HAP-1 (cell line): ENCODE results near the gene HLCS.
"Not testable (repeated sequence)": the region's sequence is repeated elsewhere in the genome, so short reads cannot be mapped to it uniquely, and the experiment has no call there.

Experiments
- DNase-seq, 2 experiments: peaks; one replicate each; pipeline ENCODE4 v3.0.0-alpha.2; 2016 to 2020; ENCODE audit warnings: low spot score in 2 of 2
- H3K27me3 ChIP-seq: fragments of 250-450 bp; sonication (Bioruptor Pico); 2 replicates; pipeline ENCODE4 v1.5.1; 2020; ENCODE audit warnings: low read depth, mild to moderate bottlenecking, moderate library complexity
- H3K36me3 ChIP-seq: fragments of 250-450 bp; sonication (Bioruptor Pico); replicated peaks from 2 replicates; pipeline ENCODE4 v1.5.1; 2020; ENCODE audit warnings: mild to moderate bottlenecking
- H3K4me1 ChIP-seq: fragments of 250-450 bp; sonication (Bioruptor Pico); 2 replicates; pipeline ENCODE4 v1.5.1; 2020; ENCODE audit warnings: mild to moderate bottlenecking
- H3K4me3 ChIP-seq: fragments of 250-450 bp; sonication (Bioruptor Pico); 2 replicates; pipeline ENCODE4 v1.5.1; 2020; ENCODE audit warnings: mild to moderate bottlenecking, moderate library complexity
- H3K9me3 ChIP-seq: fragments of 250-450 bp; sonication (Bioruptor Pico); 2 replicates; pipeline ENCODE4 v1.5.1; 2020; ENCODE audit warnings: mild to moderate bottlenecking, moderate library complexity
- in situ Hi-C: fragments of 300-500 bp; cut with MboI; formaldehyde crosslinking; loops from 3 replicates; pipeline ENCODE4 v1.14.3; 2020; ENCODE audit warnings: low sequenced_read_pairs, inconsistent platforms, mixed read lengths

Gene HLCS

GRCh38 chr21:36952331-36952730 lies 14.1 kb downstream of the HLCS start:
- DNase-seq, H3K36me3 ChIP-seq, H3K4me3 ChIP-seq, H3K27me3 ChIP-seq, H3K9me3 ChIP-seq, H3K4me1 ChIP-seq, in situ Hi-C loops: not testable (repeated sequence)

GRCh38 chr21:36949171-36950141 lies 17.0 kb downstream of the HLCS start:
- in situ Hi-C loops, result no loop called here
- no peak for DNase-seq
- H3K27me3 ChIP-seq, result no peaks in the 10 kb centered on the region
- H3K36me3 ChIP-seq, result no peaks in the 10 kb centered on the region
- no peaks in the 10 kb centered on the region for H3K9me3 ChIP-seq
- H3K4me1 ChIP-seq, result no peaks in the 10 kb centered on the region
- H3K4me3 ChIP-seq, result no peak overlapping the region

DNA sequence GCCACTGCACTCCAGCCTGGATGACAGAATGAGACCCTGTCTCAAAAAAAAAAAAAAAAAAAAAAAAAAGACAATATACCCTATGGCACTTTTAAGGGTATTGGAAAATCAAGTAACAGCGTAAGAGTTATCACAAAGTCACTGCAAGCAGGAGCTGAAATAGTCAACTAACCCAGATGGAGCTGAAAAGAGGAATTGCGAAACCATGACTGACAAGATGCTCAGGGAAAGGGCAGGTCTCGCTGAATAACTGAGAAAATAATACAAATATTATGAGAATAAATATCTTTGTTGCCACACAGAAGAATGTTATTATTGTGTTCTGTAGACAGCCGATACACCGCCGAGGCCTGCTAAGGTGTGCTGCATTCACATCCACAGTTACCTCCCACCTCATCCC lies 17.8 kb downstream of the HLCS start:
- in situ Hi-C loops, result no loop called here
- no peaks in the 10 kb centered on the region for H3K27me3 ChIP-seq
- no peak overlapping the region for H3K4me3 ChIP-seq
- no peaks in the 10 kb centered on the region for H3K4me1 ChIP-seq
- no peaks in the 10 kb centered on the region for H3K36me3 ChIP-seq
- no peak for DNase-seq
- H3K9me3 ChIP-seq, result no peaks in the 10 kb centered on the region

- in situ Hi-C loops, result no loop called here
- Histone ChIP-seq H3K36me3 (no peaks in the 10 kb centered on the region), H3K4me3 (no peak overlapping the region), H3K9me3 (no peaks in the 10 kb centered on the region), H3K4me1 (no peaks in the 10 kb centered on the region), H3K27me3 (no peaks in the 10 kb centered on the region)
- DNase-seq, result no peak
Measured at GRCh38 chr21:36946949-36947356, 19.5 kb downstream of the HLCS start.

DNA sequence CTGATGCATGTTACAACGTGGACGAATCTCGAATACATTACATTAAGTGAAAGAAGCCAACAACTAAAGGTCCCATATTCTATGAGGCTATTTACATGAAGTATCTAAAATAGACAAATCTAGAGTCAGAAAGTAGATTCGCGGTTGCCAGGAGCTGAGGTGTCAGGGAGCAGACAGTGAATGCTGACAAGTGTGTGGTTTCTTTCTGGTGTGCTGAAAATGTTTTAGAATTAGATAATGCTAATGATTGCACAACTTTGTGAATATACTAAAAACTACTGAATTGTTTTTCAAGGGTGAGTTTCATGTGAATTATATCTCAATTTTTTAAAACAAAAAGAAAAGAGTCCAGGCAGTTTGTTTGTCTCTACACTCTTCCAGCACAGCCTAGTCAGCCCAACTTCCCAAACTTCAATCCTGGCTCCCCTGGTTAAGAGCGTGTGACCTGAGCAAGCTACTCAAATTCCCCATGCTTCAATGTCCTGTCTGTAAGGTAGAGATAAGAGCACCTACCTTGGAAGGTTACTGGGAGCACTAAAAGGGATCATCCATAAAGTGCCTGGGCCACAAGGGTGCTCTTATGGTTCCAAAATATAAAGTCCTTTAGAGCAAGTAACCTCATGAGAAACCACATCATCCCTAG lies 20.9 kb downstream of the HLCS start:
- no peaks in the 10 kb centered on the region for H3K36me3 ChIP-seq
- H3K27me3 ChIP-seq, result no peaks in the 10 kb centered on the region
- H3K9me3 ChIP-seq, result no peaks in the 10 kb centered on the region
- H3K4me1 ChIP-seq, result no peaks in the 10 kb centered on the region
- in situ Hi-C loops, result no loop called here
- no peak overlapping the region for H3K4me3 ChIP-seq
- DNase-seq, result no peak

DNA sequence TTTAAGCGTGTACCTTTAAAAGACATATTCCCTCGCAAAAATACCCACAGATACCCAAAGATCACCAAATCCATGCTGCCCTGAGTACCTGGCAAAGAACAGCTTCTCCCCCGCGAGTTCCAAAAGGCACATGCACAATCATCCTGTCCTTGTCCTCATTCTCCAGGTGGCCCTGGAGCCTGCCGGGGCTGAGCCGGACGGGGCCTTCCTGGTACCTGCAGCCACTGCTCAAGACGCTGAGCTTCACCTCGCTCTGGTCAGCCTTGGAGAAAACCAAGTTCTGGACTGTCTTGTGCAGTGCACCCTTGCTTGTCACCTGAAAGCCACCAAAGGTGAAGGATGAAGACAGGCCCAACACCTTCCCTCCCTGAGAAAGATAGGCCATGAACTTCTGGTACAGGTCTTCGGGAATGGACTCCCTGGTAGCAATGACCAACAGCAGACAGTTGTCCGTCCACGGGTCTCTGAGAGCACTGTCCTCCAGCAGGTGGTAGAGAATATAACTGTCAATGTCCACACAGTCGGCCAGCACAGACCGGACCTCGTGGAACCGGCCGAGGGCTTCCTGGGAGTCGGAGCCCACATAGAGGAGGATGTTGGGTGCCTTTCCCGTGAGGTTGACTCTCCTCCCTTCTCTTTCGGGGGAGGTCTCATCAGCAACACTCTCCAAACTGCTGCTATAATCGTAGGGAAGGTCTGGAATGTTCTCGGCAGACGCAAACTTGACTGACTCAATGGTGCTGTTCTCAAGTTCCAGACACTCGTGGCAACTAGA lies 29.9 kb downstream of the HLCS start:
- Histone ChIP-seq H3K4me3 (no peak overlapping the region), H3K4me1 (no peaks in the 10 kb centered on the region; the same call in 1 of the 2 replicates), H3K27me3 (no peaks in the 10 kb centered on the region), H3K9me3 (no peaks in the 10 kb centered on the region), H3K36me3 (peaks cover 9% of the 10 kb centered on the region; the same call in 1 of the 2 replicates)
- no peak for DNase-seq
- in situ Hi-C loops, result no loop called here

DNA sequence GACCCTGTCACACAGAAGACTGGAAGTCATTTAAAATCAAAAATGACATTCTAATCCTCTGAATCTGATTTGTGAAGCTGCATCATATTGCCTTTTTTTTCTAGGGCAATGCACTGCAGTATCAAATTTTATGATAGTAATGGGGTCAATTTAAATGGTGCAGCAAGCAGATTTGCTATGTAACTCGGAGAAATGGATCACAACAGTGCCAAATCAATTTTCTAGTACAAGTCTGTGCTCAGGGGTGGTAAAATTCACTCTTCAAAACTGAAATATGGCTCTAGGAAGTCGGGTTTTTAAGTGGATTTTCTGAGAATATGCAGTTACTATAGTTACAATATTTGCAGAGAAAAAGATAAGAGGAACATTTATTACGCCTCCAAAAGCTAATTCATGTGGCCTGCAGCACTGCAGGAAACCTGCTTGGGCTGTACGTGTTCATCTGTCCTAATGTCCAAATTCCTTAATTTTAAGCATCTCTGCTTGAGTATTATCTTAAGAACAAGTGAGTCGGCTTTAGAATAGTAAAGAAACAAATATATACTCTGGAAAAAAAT lies 31.5 kb downstream of the HLCS start:
- Histone ChIP-seq H3K9me3 (no peaks in the 10 kb centered on the region), H3K36me3 (peaks cover 9% of the 10 kb centered on the region; the same call in 1 of the 2 replicates), H3K27me3 (no peaks in the 10 kb centered on the region), H3K4me3 (no peak overlapping the region), H3K4me1 (no peaks in the 10 kb centered on the region; the same call in 1 of the 2 replicates)
- in situ Hi-C loops, result no loop called here
- DNase-seq, result no peak

GRCh38 chr21:36932161-36932816 lies 34.2 kb downstream of the HLCS start:
- Histone ChIP-seq H3K27me3 (no peaks in the 10 kb centered on the region), H3K36me3 (peaks cover 10% of the 10 kb centered on the region; the same call in 1 of the 2 replicates), H3K4me3 (no peak overlapping the region), H3K9me3 (no peaks in the 10 kb centered on the region), H3K4me1 (no peaks in the 10 kb centered on the region)
- in situ Hi-C loops, result no loop called here
- no peak for DNase-seq

DNA sequence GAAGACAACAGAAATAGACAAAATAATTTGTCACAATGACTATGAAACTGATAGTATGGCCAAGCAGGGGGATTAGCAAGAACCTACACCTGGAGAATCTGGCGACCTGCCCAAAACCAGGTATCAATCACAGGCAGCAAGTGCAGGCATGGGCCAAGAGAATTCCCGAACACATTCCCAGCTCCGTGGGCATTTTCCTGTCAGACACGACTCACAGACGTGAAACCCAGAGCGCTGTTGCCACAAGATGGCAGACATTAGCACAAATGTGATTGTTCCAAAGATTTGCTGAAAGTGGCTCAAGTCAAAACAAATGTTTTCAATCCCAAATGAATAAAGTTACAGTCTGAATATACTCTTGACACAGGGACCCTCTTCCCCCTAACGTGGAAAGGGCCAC lies 36.8 kb downstream of the HLCS start:
- H3K4me3 ChIP-seq, result no peak overlapping the region
- DNase-seq, result no peak
- H3K27me3 ChIP-seq, result no peaks in the 10 kb centered on the region
- H3K36me3 ChIP-seq, result peaks cover 6% of the 10 kb centered on the region; the same call in 1 of the 2 replicates
- in situ Hi-C loops, result loop anchor here (10.0 kb wide), 1 partner anchor 295 kb away; no protein-coding TSS in a partner anchor
- H3K9me3 ChIP-seq, result no peaks in the 10 kb centered on the region
- H3K4me1 ChIP-seq, result no peaks in the 10 kb centered on the region

GRCh38 chr21:36928960-36929359 lies 37.5 kb downstream of the HLCS start:
- H3K4me1 ChIP-seq, result no peaks in the 10 kb centered on the region
- in situ Hi-C loops, result loop anchor here (10.0 kb wide), 1 partner anchor 294 kb away; no protein-coding TSS in a partner anchor
- no peaks in the 10 kb centered on the region for H3K9me3 ChIP-seq
- DNase-seq, result no peak
- H3K27me3 ChIP-seq, result no peaks in the 10 kb centered on the region
- peaks cover 6% of the 10 kb centered on the region; the same call in 1 of the 2 replicates for H3K36me3 ChIP-seq
- H3K4me3 ChIP-seq, result no peak overlapping the region

DNA sequence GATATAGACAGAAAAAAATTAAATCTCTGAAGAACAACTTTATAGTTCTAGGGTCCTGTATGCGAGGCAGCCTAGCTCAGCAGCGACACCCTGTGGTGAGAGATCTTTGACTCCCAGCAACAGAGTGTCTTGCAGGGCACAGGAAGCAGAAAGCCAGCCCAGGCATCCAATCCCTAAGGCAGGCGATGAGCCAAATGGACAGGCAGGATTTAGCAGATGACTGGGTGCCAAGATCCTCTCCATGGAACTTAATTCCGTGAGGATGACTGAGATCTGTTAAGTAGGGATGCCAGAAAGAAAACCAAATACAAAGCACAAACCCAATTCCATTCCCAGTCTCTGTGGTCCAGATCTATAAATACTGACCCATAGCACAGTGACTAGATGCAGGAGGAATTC lies 38.8 kb downstream of the HLCS start:
- in situ Hi-C loops, result loop anchor here (10.0 kb wide), 1 partner anchor 293 kb away; no protein-coding TSS in a partner anchor
- Histone ChIP-seq H3K27me3 (no peaks in the 10 kb centered on the region), H3K4me1 (no peaks in the 10 kb centered on the region), H3K36me3 (peaks cover 6% of the 10 kb centered on the region; the same call in 1 of the 2 replicates), H3K4me3 (no peak overlapping the region), H3K9me3 (no peaks in the 10 kb centered on the region)
- peak; percentile 58 to 90 for DNase-seq

DNA sequence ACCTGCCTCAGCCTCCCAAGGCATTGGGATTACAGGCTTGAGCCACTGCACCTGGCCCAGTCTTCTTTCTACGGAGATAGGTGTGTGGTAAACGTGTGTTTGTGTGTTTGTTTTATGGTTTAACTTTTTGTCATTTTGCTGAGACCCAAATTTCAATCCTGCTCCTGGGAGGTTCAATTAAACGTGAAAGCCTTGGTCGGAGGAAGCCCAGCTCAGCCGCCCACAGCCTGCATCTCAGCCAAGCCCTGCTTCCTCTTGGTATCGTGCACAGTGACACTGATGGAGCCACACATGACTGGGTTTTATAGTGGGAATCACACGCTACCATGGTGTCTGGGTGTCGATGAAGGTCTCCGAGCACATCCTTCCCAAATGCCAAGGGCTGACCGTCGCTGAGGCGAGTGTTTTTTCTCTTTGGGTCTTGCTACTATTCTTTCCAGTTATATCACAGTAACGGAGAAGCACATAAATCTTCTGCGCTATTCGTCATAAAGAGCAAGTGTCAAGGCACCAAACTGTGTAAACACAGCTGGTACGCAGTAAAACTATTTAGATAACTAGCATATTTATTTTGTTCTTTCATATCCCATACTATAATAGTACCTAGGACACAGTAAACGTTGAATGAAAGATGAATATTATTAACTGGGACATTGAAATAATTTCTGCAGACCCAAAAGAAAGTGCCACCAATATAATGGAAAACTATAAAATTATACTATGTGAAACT lies 39.3 kb downstream of the HLCS start:
- Histone ChIP-seq H3K27me3 (no peaks in the 10 kb centered on the region), H3K4me1 (no peaks in the 10 kb centered on the region), H3K4me3 (no peak overlapping the region), H3K9me3 (no peaks in the 10 kb centered on the region), H3K36me3 (peaks cover 6% of the 10 kb centered on the region; the same call in 1 of the 2 replicates)
- in situ Hi-C loops, result loop anchor here (10.0 kb wide), 1 partner anchor 292 kb away; no protein-coding TSS in a partner anchor
- DNase-seq, result no peak
